Measurements from ENCODE around the gene LAPTM4A. TPM values are rescaled to one million over a fixed set of nuclear protein-coding genes. Genes with fewer than 3 reads are reported as not detected.
A peak's percentile ranks its signal among the peaks of the same experiment; 100 is the strongest.
"Not testable (repeated sequence)": the region's sequence is repeated elsewhere in the genome, so short reads cannot be mapped to it uniquely, and the experiment has no call there.

Gene LAPTM4A
- total and polyA plus RNA-seq, 9 donors, result 170 to 843 (median 282) TPM

GRCh38 chr2:20050104-20050645 lies 1.3 kb downstream of the LAPTM4A start:
- 0% methylated on average over 10 of the region's 10 CpGs for WGBS, 3 donors
- H3K27me3 ChIP-seq, result no peaks in the 10 kb centered on the region
- no peaks in the 10 kb centered on the region for H3K36me3 ChIP-seq
- no peaks in the 10 kb centered on the region for H3K9me3 ChIP-seq
- DNase-seq, result peak in 1 of 5 donors; percentile 26
- no peak for TF ChIP-seq EP300 (IDR thresholded peaks at IDR 0.05)
- no peak for TF ChIP-seq CTCF (IDR thresholded peaks at IDR 0.05)
- TF ChIP-seq POLR2A (IDR thresholded peaks at IDR 0.05), result no peak
- H3K4me3 ChIP-seq, result peak overlapping the region; percentile 77
- peaks cover 6% of the 10 kb centered on the region for H3K4me1 ChIP-seq (ENCODE audit: insufficient read depth)
- H3K27ac ChIP-seq, result peak overlapping the region; percentile 81 to 97
- intact Hi-C loops (cut with DNase I), result no loop called here

GRCh38 chr2:20049637-20050036 lies 1.8 kb downstream of the LAPTM4A start:
- peak overlapping the region in 1 of 2 donors; percentile 97 for H3K27ac ChIP-seq
- no peaks in the 10 kb centered on the region for H3K36me3 ChIP-seq
- H3K4me1 ChIP-seq (ENCODE audit: insufficient read depth), result peaks cover 8% of the 10 kb centered on the region
- H3K27me3 ChIP-seq, result no peaks in the 10 kb centered on the region
- TF ChIP-seq CTCF (IDR thresholded peaks at IDR 0.05), result no peak
- TF ChIP-seq EP300 (IDR thresholded peaks at IDR 0.05), result no peak
- TF ChIP-seq POLR2A (IDR thresholded peaks at IDR 0.05), result no peak
- H3K9me3 ChIP-seq, result no peaks in the 10 kb centered on the region
- 1 to 2% (median 2%) methylated on average over 4 of the region's 4 CpGs for WGBS, 3 donors
- intact Hi-C loops (cut with DNase I), result no loop called here
- peak overlapping the region; percentile 77 for H3K4me3 ChIP-seq
- no peak for DNase-seq

DNA sequence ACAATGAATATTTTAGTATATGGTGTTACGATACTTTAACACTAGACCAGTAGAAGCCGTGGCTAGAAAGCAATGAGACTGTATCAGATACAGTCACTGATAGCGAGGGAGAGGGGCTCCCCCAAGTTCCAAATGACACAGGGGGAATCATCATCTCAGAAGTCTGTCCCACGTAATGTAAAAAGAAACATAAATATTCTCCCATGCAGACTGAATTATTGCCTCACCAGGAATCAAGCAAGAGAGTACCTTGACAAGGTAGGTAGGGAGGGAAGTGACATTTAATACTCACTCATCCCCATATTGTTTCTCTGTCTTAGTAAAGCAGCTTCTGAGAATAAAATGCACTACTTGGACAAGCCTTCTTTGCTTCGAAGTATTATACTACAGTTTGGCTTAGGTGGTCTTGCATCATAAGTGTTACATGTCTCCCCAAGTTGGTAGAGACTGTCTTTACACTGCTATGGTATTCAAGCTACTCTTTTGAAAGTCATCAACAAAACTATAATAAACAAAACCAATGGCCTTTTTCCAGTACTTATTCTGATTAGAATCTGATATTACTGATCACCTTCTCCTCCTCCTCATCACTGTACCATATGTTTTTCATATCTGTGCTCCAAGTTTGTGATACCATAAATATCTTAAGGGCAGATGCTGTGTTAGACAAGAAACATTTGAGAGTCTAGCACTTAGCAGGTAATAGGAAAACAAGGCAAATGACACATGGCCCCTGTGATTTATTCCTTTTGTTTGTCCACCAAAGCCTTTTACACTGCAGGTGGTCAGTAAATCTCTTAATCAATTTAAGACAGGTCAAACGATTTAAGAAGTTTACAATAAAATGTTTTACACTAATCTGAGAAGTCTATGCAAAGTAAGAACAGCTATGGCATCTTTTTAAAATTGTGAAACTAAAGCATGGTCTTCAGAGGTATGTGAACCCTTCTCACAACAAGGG lies 2.7 kb downstream of the LAPTM4A start:
- peak overlapping the region; percentile 77 for H3K4me3 ChIP-seq
- H3K4me1 ChIP-seq (ENCODE audit: insufficient read depth), result peaks cover 11% of the 10 kb centered on the region
- intact Hi-C loops (cut with DNase I), result no loop called here
- peak overlapping the region in 1 of 2 donors; percentile 97 for H3K27ac ChIP-seq
- no peaks in the 10 kb centered on the region for H3K9me3 ChIP-seq
- no peaks in the 10 kb centered on the region for H3K27me3 ChIP-seq
- DNase-seq, result no peak
- TF ChIP-seq EP300 (IDR thresholded peaks at IDR 0.05), result no peak
- TF ChIP-seq POLR2A (IDR thresholded peaks at IDR 0.05), result no peak
- no peak for TF ChIP-seq CTCF (IDR thresholded peaks at IDR 0.05)
- no peaks in the 10 kb centered on the region for H3K36me3 ChIP-seq
- 12 to 24% (median 16%) methylated on average over 6 of the region's 6 CpGs for WGBS, 3 donors

DNA sequence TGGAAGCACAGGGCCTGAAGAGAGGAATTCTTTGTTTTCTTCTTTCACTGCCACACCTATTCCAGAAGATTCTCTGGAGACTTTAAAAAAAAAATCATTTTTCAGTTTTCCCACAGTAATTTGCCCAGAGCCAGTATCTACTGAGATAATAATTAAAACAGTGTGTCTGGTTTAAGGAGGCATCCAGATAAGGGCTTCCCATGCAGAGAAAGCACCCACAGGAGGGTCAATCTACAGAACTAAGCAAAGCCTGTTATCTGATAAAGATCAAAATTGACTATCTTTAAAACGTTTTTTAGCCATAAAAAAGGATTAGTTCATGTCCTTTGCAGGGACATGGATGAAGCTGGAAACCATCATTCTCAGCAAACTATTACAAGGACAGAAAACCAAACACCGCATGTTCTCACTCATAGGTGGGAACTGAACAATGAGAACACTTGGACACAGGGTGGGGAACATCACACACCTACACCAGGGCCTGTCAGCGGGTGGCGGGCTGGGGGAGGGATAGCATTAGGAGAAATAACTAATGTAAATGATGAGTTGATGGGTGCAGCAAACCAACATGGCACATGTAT lies 5.6 kb downstream of the LAPTM4A start:
- intact Hi-C loops (cut with DNase I); H3K9me3 ChIP-seq; H3K27me3 ChIP-seq; H3K36me3 ChIP-seq; H3K27ac ChIP-seq; H3K4me3 ChIP-seq; DNase-seq: not testable (repeated sequence)
- peaks cover 19% of the 10 kb centered on the region for H3K4me1 ChIP-seq (ENCODE audit: insufficient read depth)
- 61 to 67% (median 66%) methylated on average over 4 of the region's 4 CpGs for WGBS, 3 donors
